ENCODE results near the gene MAN1A2. TPM values are rescaled to one million over a fixed set of nuclear protein-coding genes. Genes with fewer than 3 reads are reported as not detected.

The MAN1A2 gene
- total RNA-seq, 1 donor from 2014 or later: 66.5 TPM

DNA sequence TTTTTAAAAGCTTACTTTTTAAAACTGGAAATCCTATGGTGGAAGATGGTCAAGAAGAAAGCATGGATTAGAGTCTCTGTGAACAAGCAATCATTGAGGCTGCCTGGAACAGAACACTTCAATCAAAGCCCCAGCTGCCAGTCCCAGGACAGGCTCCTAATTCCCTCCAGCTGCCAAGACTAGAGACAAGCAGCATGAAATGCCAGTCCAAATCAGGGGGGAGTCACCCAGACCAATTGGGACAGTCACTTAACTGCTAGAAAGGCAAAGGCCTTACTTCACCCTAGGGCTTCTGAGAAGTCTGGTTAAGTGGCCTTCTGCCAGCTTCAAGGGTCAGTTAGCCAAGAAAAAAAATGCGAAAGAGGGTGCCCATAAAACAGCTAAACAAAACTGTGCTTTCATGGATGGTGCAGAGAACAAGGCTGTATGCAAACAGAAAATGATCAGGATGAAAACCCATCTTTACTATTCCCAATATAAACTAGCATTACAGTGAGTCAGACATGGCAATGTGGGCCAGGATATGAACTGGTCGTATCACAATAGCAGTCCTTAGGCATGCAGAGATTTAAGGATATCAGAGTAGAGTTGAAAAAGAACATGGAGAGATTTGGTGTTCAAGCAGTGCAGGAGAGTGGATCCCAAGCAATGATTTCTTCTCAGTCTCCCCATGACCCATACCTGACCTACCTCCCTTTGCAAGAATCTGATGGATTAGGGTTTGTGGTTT lies 31.0 kb upstream of the MAN1A2 start:
- Mint-ChIP-seq H3K9me3 (ENCODE audit: low read depth) (no peaks in the 10 kb centered on the region), H3K27ac (no peak overlapping the region), H3K4me1 (ENCODE audit: low read depth) (peaks cover 19% of the 10 kb centered on the region), H3K36me3 (ENCODE audit: insufficient read depth) (no peaks in the 10 kb centered on the region), H3K4me3 (ENCODE audit: low read depth) (no peak overlapping the region), H3K27me3 (peaks cover 3% of the 10 kb centered on the region)
- no peak for DNase-seq (ENCODE audit: low spot score, unreplicated experiment)
- TF ChIP-seq, protein P1, sequence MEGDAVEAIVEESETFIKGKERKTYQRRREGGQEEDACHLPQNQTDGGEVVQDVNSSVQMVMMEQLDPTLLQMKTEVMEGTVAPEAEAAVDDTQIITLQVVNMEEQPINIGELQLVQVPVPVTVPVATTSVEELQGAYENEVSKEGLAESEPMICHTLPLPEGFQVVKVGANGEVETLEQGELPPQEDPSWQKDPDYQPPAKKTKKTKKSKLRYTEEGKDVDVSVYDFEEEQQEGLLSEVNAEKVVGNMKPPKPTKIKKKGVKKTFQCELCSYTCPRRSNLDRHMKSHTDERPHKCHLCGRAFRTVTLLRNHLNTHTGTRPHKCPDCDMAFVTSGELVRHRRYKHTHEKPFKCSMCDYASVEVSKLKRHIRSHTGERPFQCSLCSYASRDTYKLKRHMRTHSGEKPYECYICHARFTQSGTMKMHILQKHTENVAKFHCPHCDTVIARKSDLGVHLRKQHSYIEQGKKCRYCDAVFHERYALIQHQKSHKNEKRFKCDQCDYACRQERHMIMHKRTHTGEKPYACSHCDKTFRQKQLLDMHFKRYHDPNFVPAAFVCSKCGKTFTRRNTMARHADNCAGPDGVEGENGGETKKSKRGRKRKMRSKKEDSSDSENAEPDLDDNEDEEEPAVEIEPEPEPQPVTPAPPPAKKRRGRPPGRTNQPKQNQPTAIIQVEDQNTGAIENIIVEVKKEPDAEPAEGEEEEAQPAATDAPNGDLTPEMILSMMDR (IDR thresholded peaks at IDR 0.05; ENCODE audit: unreplicated experiment): no peak

DNA sequence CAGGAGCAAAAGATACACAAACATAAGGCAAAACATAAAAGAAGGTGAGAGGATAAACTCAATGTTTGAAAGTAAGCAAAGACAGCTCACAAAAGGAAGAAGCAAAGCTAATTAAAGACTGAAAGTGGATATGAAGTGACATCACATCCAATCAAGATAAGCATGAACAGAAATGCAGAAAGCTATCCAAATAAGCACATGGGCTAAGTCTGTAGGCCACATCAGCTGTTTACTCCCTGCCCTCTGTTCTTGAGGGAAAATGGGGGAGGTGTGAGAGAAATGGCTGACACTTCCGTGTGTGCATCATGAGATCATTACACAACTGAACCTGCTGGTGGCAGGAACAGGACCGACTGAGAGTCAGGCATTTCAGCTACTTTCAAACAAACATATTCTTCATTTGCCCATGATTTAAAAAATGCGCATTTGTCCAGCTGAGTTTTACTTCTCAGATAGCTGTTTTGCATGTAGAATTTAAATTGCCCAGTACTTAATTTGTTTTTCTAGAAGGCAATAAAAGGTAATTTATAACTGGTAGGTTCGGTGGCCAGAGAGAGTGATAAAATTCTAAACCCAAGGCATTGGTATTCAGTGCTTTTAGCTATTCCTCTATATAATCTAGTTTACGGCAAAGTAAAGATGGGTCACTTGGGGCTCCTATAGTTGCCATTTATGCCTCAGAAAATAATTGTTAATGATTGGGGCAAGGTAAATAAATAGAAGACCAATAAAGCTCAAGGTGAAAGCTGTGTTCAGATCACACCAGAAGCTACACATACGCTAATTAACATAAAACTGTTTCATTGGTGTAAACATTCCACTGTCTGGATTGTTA lies 27.2 kb upstream of the MAN1A2 start:
- TF ChIP-seq, protein P1 (IDR thresholded peaks at IDR 0.05; ENCODE audit: unreplicated experiment): peak; percentile 15
- no peak overlapping the region for H3K4me3 Mint-ChIP-seq (ENCODE audit: low read depth)
- H3K9me3 Mint-ChIP-seq (ENCODE audit: low read depth): no peaks in the 10 kb centered on the region
- H3K4me1 Mint-ChIP-seq (ENCODE audit: low read depth): peaks cover 20% of the 10 kb centered on the region
- no peaks in the 10 kb centered on the region for H3K36me3 Mint-ChIP-seq (ENCODE audit: insufficient read depth)
- peaks cover 2% of the 10 kb centered on the region for H3K27me3 Mint-ChIP-seq
- H3K27ac Mint-ChIP-seq: peak overlapping the region; percentile 94
- DNase-seq (ENCODE audit: low spot score, unreplicated experiment): no peak

GRCh38 chr1:117341123-117341522 lies 26.1 kb upstream of the MAN1A2 start:
- Mint-ChIP-seq H3K4me3 (ENCODE audit: low read depth) (no peak overlapping the region), H3K4me1 (ENCODE audit: low read depth) (peaks cover 20% of the 10 kb centered on the region), H3K36me3 (ENCODE audit: insufficient read depth) (no peaks in the 10 kb centered on the region), H3K9me3 (ENCODE audit: low read depth) (no peaks in the 10 kb centered on the region), H3K27ac (no peak overlapping the region), H3K27me3 (peaks cover 2% of the 10 kb centered on the region)
- no peak for DNase-seq (ENCODE audit: low spot score, unreplicated experiment)
- TF ChIP-seq, protein P1 (IDR thresholded peaks at IDR 0.05; ENCODE audit: unreplicated experiment): no peak

DNA sequence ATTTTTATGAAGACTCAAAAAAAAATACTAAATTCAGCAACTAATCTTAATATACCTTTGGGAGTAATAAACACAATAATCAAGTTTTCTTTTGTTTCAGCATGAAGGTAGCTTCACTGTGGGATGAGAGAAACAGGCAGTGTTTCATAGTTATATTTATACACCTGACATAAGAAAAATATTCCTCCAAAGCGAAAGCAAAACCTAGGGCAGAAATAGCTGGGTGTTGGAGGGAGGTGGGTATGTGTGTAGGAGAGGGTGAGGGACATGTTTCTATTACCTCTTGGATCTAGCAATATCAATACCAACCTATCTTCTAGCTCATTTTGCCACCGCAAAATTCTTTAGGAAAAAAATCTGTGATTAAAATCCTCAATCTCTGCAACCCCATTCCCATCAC lies 24.9 kb upstream of the MAN1A2 start:
- H3K9me3 Mint-ChIP-seq (ENCODE audit: low read depth): no peaks in the 10 kb centered on the region
- no peak overlapping the region for H3K27ac Mint-ChIP-seq
- DNase-seq (ENCODE audit: low spot score, unreplicated experiment): no peak
- H3K27me3 Mint-ChIP-seq: peaks cover 2% of the 10 kb centered on the region
- TF ChIP-seq, protein P1 (IDR thresholded peaks at IDR 0.05; ENCODE audit: unreplicated experiment): no peak
- no peak overlapping the region for H3K4me3 Mint-ChIP-seq (ENCODE audit: low read depth)
- peaks cover 27% of the 10 kb centered on the region for H3K4me1 Mint-ChIP-seq (ENCODE audit: low read depth)
- no peaks in the 10 kb centered on the region for H3K36me3 Mint-ChIP-seq (ENCODE audit: insufficient read depth)

GRCh38 chr1:117346206-117346928 lies 20.9 kb upstream of the MAN1A2 start:
- peaks cover 2% of the 10 kb centered on the region for H3K27me3 Mint-ChIP-seq

More at GRCh38 chr1:117346206-117346928, 20.9 kb upstream of the MAN1A2 start:
- DNase-seq (ENCODE audit: low spot score, unreplicated experiment): no peak
- no peaks in the 10 kb centered on the region for H3K36me3 Mint-ChIP-seq (ENCODE audit: insufficient read depth)
- H3K4me3 Mint-ChIP-seq (ENCODE audit: low read depth): no peak overlapping the region
- H3K27ac Mint-ChIP-seq: no peak overlapping the region
- no peaks in the 10 kb centered on the region for H3K9me3 Mint-ChIP-seq (ENCODE audit: low read depth)
- TF ChIP-seq, protein P1 (IDR thresholded peaks at IDR 0.05; ENCODE audit: unreplicated experiment): no peak
- H3K4me1 Mint-ChIP-seq (ENCODE audit: low read depth): peaks cover 23% of the 10 kb centered on the region

All from progenitor cell of endocrine pancreas (in vitro differentiated cells).